AG04450 (cell line): ENCODE measurements around the gene TAB2. TPM values are rescaled to one million over a fixed set of nuclear protein-coding genes. Genes with fewer than 3 reads are reported as not detected.
A peak's percentile ranks its signal among the peaks of the same experiment; 100 is the strongest.

ENCODE experiments used
- CTCF ChIA-PET: fragments of 300-600, 350-600 bp; formaldehyde crosslinking; extraction: SDS; loops from one replicate; lab custom pipeline; 2022; ENCODE audit warnings: antibody characterized with exemption, inconsistent platforms; lab: Charles Lee
- POLR2A ChIA-PET: fragments of 350-600 bp; formaldehyde crosslinking; extraction: SDS; loops from one replicate; lab custom pipeline; 2021; ENCODE audit warnings: antibody characterized with exemption, inconsistent platforms; lab: Yijun Ruan, JAX
- DNase-seq: peaks from one replicate; pipeline ENCODE4 v3.0.0-alpha.2; 2011; ENCODE audit warnings: low read depth, low spot score
- H3K27ac ChIP-seq: one replicate; pipeline ENCODE4 v1.5.1; 2012; ENCODE audit warnings: low read depth, low read length, control low read depth
- H3K27me3 ChIP-seq: one replicate; pipeline ENCODE4 v1.6.0; 2012; ENCODE audit warnings: low read length; ENCODE audit not compliant: control insufficient read depth, insufficient read depth
- H3K4me3 ChIP-seq: 2 replicates; pipeline ENCODE4 v1.5.1; 2011; ENCODE audit warnings: mild to moderate bottlenecking, low read depth, low read length, control low read depth
- H3K9me3 ChIP-seq: 2 replicates; pipeline ENCODE4 v1.5.1; 2012; ENCODE audit warnings: low read length; ENCODE audit not compliant: control insufficient read depth, insufficient read depth
- CTCF ChIP-seq: IDR thresholded peaks from 2 replicates; pipeline ENCODE4 v1.5.1; 2011; ENCODE audit warnings: low read depth, low read length, control low read depth, inconsistent platforms
- polyA plus RNA-seq: library from polyadenylated mRNA; depleted of rRNA; stranded (reverse); fragments of >200 nt; gene quantifications from 2 replicates; pipeline ENCODE4 v1.2.3, GENCODE V29; 2011

TAB2 gene
- polyA plus RNA-seq, 1 experiment = 61.1 TPM

- H3K27me3 ChIP-seq = no peaks in the 10 kb centered on the region
- H3K4me3 ChIP-seq = no peak overlapping the region
- no peaks in the 10 kb centered on the region for H3K9me3 ChIP-seq
- no peak for TF ChIP-seq CTCF
- no peak overlapping the region for H3K27ac ChIP-seq
- DNase-seq = no peak
- CTCF ChIA-PET = interaction anchor here (1.0 to 1.3 kb wide), 2 partner anchors 346 to 402 kb away, joined by 3 to 4 read pairs; no protein-coding TSS in a partner anchor
- POLR2A ChIA-PET = no interaction called here
Measured at GRCh38 chr6:149428606-149429005, 111.1 kb downstream of the TAB2 start.

- DNase-seq = no peak
- ChIA-PET POLR2A (no interaction called here), CTCF (interaction anchor here (0.5 to 5.3 kb wide), 4 partner anchors 10 to 403 kb away, joined by 3 to 132 read pairs (median 4); no protein-coding TSS in a partner anchor)
- TF ChIP-seq CTCF = no peak
- Histone ChIP-seq H3K4me3 (no peak overlapping the region), H3K9me3 (no peaks in the 10 kb centered on the region), H3K27me3 (no peaks in the 10 kb centered on the region), H3K27ac (no peak overlapping the region)
Measured at GRCh38 chr6:149429427-149430360, 112.2 kb downstream of the TAB2 start.

- POLR2A ChIA-PET = interaction anchor here (0.5 to 0.8 kb wide), 3 partner anchors 317 to 403 kb away, joined by 3 to 5 read pairs (median 3); no protein-coding TSS in a partner anchor
- peak; percentile 53 for DNase-seq
Measured at GRCh38 chr6:149431905-149432775, 114.6 kb downstream of the TAB2 start.

GRCh38 chr6:149433405-149433804 is 115.9 kb downstream of the TAB2 start:
- no peak for TF ChIP-seq CTCF
- CTCF ChIA-PET = interaction anchor here (1.0 to 5.3 kb wide), 6 partner anchors 12 to 404 kb away, joined by 3 to 132 read pairs (median 28); no protein-coding TSS in a partner anchor
- Histone ChIP-seq H3K9me3 (no peaks in the 10 kb centered on the region), H3K27ac (no peak overlapping the region), H3K4me3 (no peak overlapping the region), H3K27me3 (no peaks in the 10 kb centered on the region)
- POLR2A ChIA-PET = no interaction called here
- no peak for DNase-seq

More at GRCh38 chr6:149431905-149432775, 114.6 kb downstream of the TAB2 start:
- Histone ChIP-seq H3K27me3 (no peaks in the 10 kb centered on the region), H3K9me3 (no peaks in the 10 kb centered on the region), H3K27ac (no peak overlapping the region), H3K4me3 (peak overlapping the region; percentile 7; the same call in 1 of the 2 replicates)
- CTCF ChIA-PET = interaction anchor here (0.6 to 5.3 kb wide), 47 partner anchors 9 to 855 kb away, joined by 3 to 132 read pairs (median 4); no protein-coding TSS in a partner anchor
- peak; percentile 96 for TF ChIP-seq CTCF
